ENCODE results near the gene LRP1.
A peak's percentile ranks its signal among the peaks of the same experiment; 100 is the strongest.

The LRP1 gene

GRCh38 chr12:57223191-57224165 is 95.2 kb downstream of the LRP1 start:
- peak; percentile 66 for DNase-seq (ENCODE audit: low spot score)

- no peak for DNase-seq (ENCODE audit: low spot score)
Observed at GRCh38 chr12:57224278-57224972, 96.1 kb downstream of the LRP1 start.

GRCh38 chr12:57224973-57225679 is 96.8 kb downstream of the LRP1 start:
- peak; percentile 47 for DNase-seq (ENCODE audit: low spot score)

- no peak for DNase-seq (ENCODE audit: low spot score)
Observed at GRCh38 chr12:57225680-57226210, 97.5 kb downstream of the LRP1 start.

- no peak for DNase-seq (ENCODE audit: low spot score)
Observed at GRCh38 chr12:57226588-57227314, 98.5 kb downstream of the LRP1 start.

GRCh38 chr12:57227315-57228115 is 99.2 kb downstream of the LRP1 start:
- DNase-seq (ENCODE audit: low spot score): no peak

- peak; percentile 24 for DNase-seq (ENCODE audit: low spot score)
Observed at GRCh38 chr12:57229046-57229633, 100.9 kb downstream of the LRP1 start.

GRCh38 chr12:57229634-57230380 is 101.5 kb downstream of the LRP1 start, which contains the start of gene SHMT2:
Gene SHMT2 (plus strand): TSS chr12:57229711. CDS start chr12:57229779, 68 bp downstream.
- DNase-seq (ENCODE audit: low spot score): peak; percentile 94

- DNase-seq (ENCODE audit: low spot score): no peak
Observed at GRCh38 chr12:57230381-57231155, 102.3 kb downstream of the LRP1 start.

GRCh38 chr12:57231276-57232021 is 103.2 kb downstream of the LRP1 start:
- DNase-seq (ENCODE audit: low spot score): no peak

GRCh38 chr12:57232156-57232756 is 104.0 kb downstream of the LRP1 start:
- DNase-seq (ENCODE audit: low spot score): no peak

GRCh38 chr12:57233357-57234232 is 105.3 kb downstream of the LRP1 start:
- DNase-seq (ENCODE audit: low spot score): no peak

GRCh38 chr12:57234233-57234570 is 105.9 kb downstream of the LRP1 start:
- DNase-seq (ENCODE audit: low spot score): no peak

- no peak for DNase-seq (ENCODE audit: low spot score)
Observed at GRCh38 chr12:57234571-57235016, 106.3 kb downstream of the LRP1 start.

- DNase-seq (ENCODE audit: low spot score): no peak
Observed at GRCh38 chr12:57235017-57235727, 106.9 kb downstream of the LRP1 start.

- DNase-seq (ENCODE audit: low spot score): no peak
Observed at GRCh38 chr12:57235728-57236131, 107.4 kb downstream of the LRP1 start.

All from CD4-positive, alpha-beta T cell treated with Interleukin-15 for 4 hours (primary cell).